Measurements from ENCODE around the gene RIPOR2.

RIPOR2 gene

GRCh38 chr6:24900917-24901697, 34.7 kb downstream of the RIPOR2 start:
- Histone ChIP-seq H3K9me3 (no peaks in the 10 kb centered on the region), H3K4me3 (ENCODE audit: low read depth, low read length) (no peak overlapping the region), H3K4me1 (no peaks in the 10 kb centered on the region), H3K27me3 (no peaks in the 10 kb centered on the region), H3K36me3 (no peaks in the 10 kb centered on the region)
- no peak for TF ChIP-seq CTCF (IDR thresholded peaks at IDR 0.05; ENCODE audit: low read depth, low read length)
- DNase-seq: no peak

DNA sequence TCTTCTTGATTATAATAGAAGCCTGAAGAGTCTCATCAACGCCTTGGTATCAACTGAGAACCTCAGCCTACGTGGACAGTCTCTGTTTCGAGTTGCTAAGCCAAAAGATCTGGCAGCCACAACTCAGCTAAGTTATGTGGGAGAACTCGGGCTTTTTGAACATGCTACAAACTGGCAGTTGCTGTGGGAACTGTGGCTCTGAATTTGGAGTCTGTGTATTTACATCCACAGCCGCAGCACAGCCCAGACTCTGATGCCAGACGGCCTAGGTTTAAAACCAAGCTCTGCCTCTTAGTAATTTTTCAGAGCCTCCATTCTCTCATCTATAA, 35.8 kb downstream of the RIPOR2 start:
- Histone ChIP-seq H3K36me3 (no peaks in the 10 kb centered on the region), H3K27me3 (no peaks in the 10 kb centered on the region), H3K4me3 (ENCODE audit: low read depth, low read length) (no peak overlapping the region), H3K9me3 (no peaks in the 10 kb centered on the region), H3K4me1 (no peaks in the 10 kb centered on the region)
- no peak for TF ChIP-seq CTCF (IDR thresholded peaks at IDR 0.05; ENCODE audit: low read depth, low read length)
- DNase-seq: no peak

- Histone ChIP-seq H3K4me3 (ENCODE audit: low read depth, low read length) (no peak overlapping the region), H3K9me3 (no peaks in the 10 kb centered on the region), H3K36me3 (no peaks in the 10 kb centered on the region), H3K4me1 (no peaks in the 10 kb centered on the region), H3K27me3 (no peaks in the 10 kb centered on the region)
- DNase-seq: no peak
- TF ChIP-seq CTCF (IDR thresholded peaks at IDR 0.05; ENCODE audit: low read depth, low read length): no peak
These were observed 36.4 kb downstream of the RIPOR2 start for GRCh38 chr6:24899136-24899996.

- no peaks in the 10 kb centered on the region for H3K27me3 ChIP-seq
- H3K36me3 ChIP-seq: no peaks in the 10 kb centered on the region
- H3K4me3 ChIP-seq (ENCODE audit: low read depth, low read length): no peak overlapping the region
- TF ChIP-seq CTCF (IDR thresholded peaks at IDR 0.05; ENCODE audit: low read depth, low read length): no peak
- no peaks in the 10 kb centered on the region for H3K9me3 ChIP-seq
- H3K4me1 ChIP-seq: no peaks in the 10 kb centered on the region
- DNase-seq: no peak
These were observed 37.1 kb downstream of the RIPOR2 start for GRCh38 chr6:24898676-24899075.

GRCh38 chr6:24897186-24897585, 38.6 kb downstream of the RIPOR2 start:
- no peak for DNase-seq
- H3K4me3 ChIP-seq (ENCODE audit: low read depth, low read length): no peak overlapping the region
- H3K36me3 ChIP-seq: no peaks in the 10 kb centered on the region
- no peaks in the 10 kb centered on the region for H3K4me1 ChIP-seq
- H3K9me3 ChIP-seq: no peaks in the 10 kb centered on the region
- no peak for TF ChIP-seq CTCF (IDR thresholded peaks at IDR 0.05; ENCODE audit: low read depth, low read length)
- H3K27me3 ChIP-seq: no peaks in the 10 kb centered on the region

- no peaks in the 10 kb centered on the region for H3K36me3 ChIP-seq
- H3K4me3 ChIP-seq (ENCODE audit: low read depth, low read length): no peak overlapping the region
- no peak for TF ChIP-seq CTCF (IDR thresholded peaks at IDR 0.05; ENCODE audit: low read depth, low read length)
- no peaks in the 10 kb centered on the region for H3K27me3 ChIP-seq
- DNase-seq: no peak
- H3K9me3 ChIP-seq: no peaks in the 10 kb centered on the region
- peaks cover 2% of the 10 kb centered on the region; the same call in 1 of the 2 replicates for H3K4me1 ChIP-seq
These were observed 42.4 kb downstream of the RIPOR2 start for GRCh38 chr6:24893342-24893850.

Data from BE2C (cell line).